ENCODE results near the gene VARS2. TPM values are rescaled to one million over a fixed set of nuclear protein-coding genes. Genes with fewer than 3 reads are reported as not detected.
"Not testable (repeated sequence)": the region's sequence is repeated elsewhere in the genome, so short reads cannot be mapped to it uniquely, and the experiment has no call there.

Gene VARS2
- total RNA-seq (59.3 and 61.3 TPM in 2 replicates), polyA plus RNA-seq (24.8 and 27.5 TPM in 2 replicates)

GRCh38 chr6:30914076-30914853, at the start of gene VARS2:
Gene VARS2, plus strand, starts transcription at chr6:30914238. Its CDS starts 599 bp downstream, at chr6:30914837.
- peak within 1 kb of the TSS; percentile 90 for H3K27ac ChIP-seq

GRCh38 chr6:30864325-30864724, 49.7 kb upstream of the VARS2 start:
- DNase-seq (ENCODE audit: low read depth in 1 of 2, low spot score in 1 of 2): no peak
- H3K27me3 ChIP-seq: no peaks in the 10 kb centered on the region
- TF ChIP-seq CTCF (IDR thresholded peaks at IDR 0.05; ENCODE audit: low read depth, low read length): no peak

More at GRCh38 chr6:30914076-30914853, at the start of gene VARS2:
- Histone ChIP-seq H3K9me3 (ENCODE audit: low read depth) (no peaks in the 10 kb centered on the region), H3K27me3 (no peaks in the 10 kb centered on the region), H3K4me1 (ENCODE audit: low read depth) (peaks cover 21% of the 10 kb centered on the region), H3K36me3 (peaks cover 16% of the 10 kb centered on the region), H3K4me3 (peak within 1 kb of the TSS; percentile 27)
- peak; percentile 51 for TF ChIP-seq CTCF (IDR thresholded peaks at IDR 0.05; ENCODE audit: low read depth, low read length)
- DNase-seq (ENCODE audit: low read depth in 1 of 2, low spot score in 1 of 2): peak; percentile 94 to 96

GRCh38 chr6:30869241-30869749, 44.7 kb upstream of the VARS2 start:
- H3K9me3 ChIP-seq (ENCODE audit: low read depth): not testable (repeated sequence)

More at GRCh38 chr6:30864325-30864724, 49.7 kb upstream of the VARS2 start:
- H3K36me3 ChIP-seq: no peaks in the 10 kb centered on the region
- no peaks in the 10 kb centered on the region for H3K9me3 ChIP-seq (ENCODE audit: low read depth)
- no peak overlapping the region for H3K4me3 ChIP-seq
- H3K27ac ChIP-seq: no peak overlapping the region
- no peaks in the 10 kb centered on the region for H3K4me1 ChIP-seq (ENCODE audit: low read depth)

GRCh38 chr6:30870546-30870945, 43.5 kb upstream of the VARS2 start:
- H3K27ac ChIP-seq: no peak overlapping the region
- H3K9me3 ChIP-seq (ENCODE audit: low read depth): no peaks in the 10 kb centered on the region
- no peaks in the 10 kb centered on the region for H3K4me1 ChIP-seq (ENCODE audit: low read depth)
- no peak for TF ChIP-seq CTCF (IDR thresholded peaks at IDR 0.05; ENCODE audit: low read depth, low read length)
- H3K4me3 ChIP-seq: no peak overlapping the region
- no peaks in the 10 kb centered on the region for H3K36me3 ChIP-seq
- no peak for DNase-seq (ENCODE audit: low read depth in 1 of 2, low spot score in 1 of 2)
- H3K27me3 ChIP-seq: no peaks in the 10 kb centered on the region

More at GRCh38 chr6:30869241-30869749, 44.7 kb upstream of the VARS2 start:
- not testable (repeated sequence) for H3K27ac ChIP-seq; H3K36me3 ChIP-seq; H3K4me3 ChIP-seq; DNase-seq (ENCODE audit: low read depth in 1 of 2, low spot score in 1 of 2); H3K4me1 ChIP-seq (ENCODE audit: low read depth); H3K27me3 ChIP-seq

- no peak overlapping the region for H3K27ac ChIP-seq
- H3K4me3 ChIP-seq: no peak overlapping the region
- H3K27me3 ChIP-seq: no peaks in the 10 kb centered on the region
- H3K9me3 ChIP-seq (ENCODE audit: low read depth): no peaks in the 10 kb centered on the region
- DNase-seq (ENCODE audit: low read depth in 1 of 2, low spot score in 1 of 2): no peak
- no peaks in the 10 kb centered on the region for H3K36me3 ChIP-seq
- TF ChIP-seq CTCF (IDR thresholded peaks at IDR 0.05; ENCODE audit: low read depth, low read length): no peak
- H3K4me1 ChIP-seq (ENCODE audit: low read depth): peaks cover 6% of the 10 kb centered on the region
Measured at GRCh38 chr6:30871592-30872183, 42.4 kb upstream of the VARS2 start.

Data from cardiac muscle cell (in vitro differentiated cells and primary cell).